H1 (cell line): ENCODE measurements around the gene RERGL.

Experiments
- CEBPB ChIP-seq: IDR thresholded peaks from 2 replicates; pipeline ENCODE4 v1.6.1; 2012; ENCODE audit warnings: low read depth, low read length
- CHD2 ChIP-seq: IDR thresholded peaks from 2 replicates; pipeline ENCODE4 v1.6.1; 2012; ENCODE audit warnings: low read length, improper control_type of control experiment
- EP300 ChIP-seq, 2 experiments: IDR thresholded peaks; 1 replicate in 1 of 2; 2 replicates in 1 of 2; pipeline ENCODE4 v1.6.1; 2011 to 2012; ENCODE audit warnings: low read depth in 2 of 2, low read length in 2 of 2, mild to moderate bottlenecking in 2 of 2, borderline replicate concordance in 1 of 2, inconsistent platforms in 1 of 2, moderate library complexity in 1 of 2
- POLR2AphosphoS5 ChIP-seq: IDR thresholded peaks from 2 replicates; pipeline ENCODE4 v1.6.1; 2011; ENCODE audit warnings: low read depth, low read length
- RNF2 ChIP-seq: fragments of 200-900, 300-1000 bp; sonication (generic); IDR thresholded peaks from 2 replicates; pipeline ENCODE4 v1.7.1; 2016; ENCODE audit warnings: borderline replicate concordance, low read depth, mild to moderate bottlenecking, antibody characterized with exemption, low read length; ENCODE audit not compliant: poor library complexity, severe bottlenecking; ENCODE audit errors: missing control alignments
- TF ChIP-seq, protein P1 (sequence below), 3 experiments: IDR thresholded peaks; 1 replicate in 2 of 3; 2 replicates in 1 of 3; pipeline versions ENCODE4 v1.5.1 to v1.6.1; 2011; ENCODE audit warnings: low read length in 3 of 3, mild to moderate bottlenecking in 3 of 3, inconsistent platforms in 2 of 3, low read depth in 1 of 3, moderate library complexity in 1 of 3; ENCODE audit not compliant: insufficient read depth in 1 of 3; ENCODE audit errors: control extremely low read depth in 1 of 3

- no peak for TF ChIP-seq CHD2
- TF ChIP-seq RNF2: no peak
- no peak for TF ChIP-seq EP300 (IDR thresholded peaks at IDR 0.05; ENCODE audit: borderline replicate concordance in 1 of 2, low read depth in 2 of 2, low read length in 2 of 2)
- TF ChIP-seq, protein P1, sequence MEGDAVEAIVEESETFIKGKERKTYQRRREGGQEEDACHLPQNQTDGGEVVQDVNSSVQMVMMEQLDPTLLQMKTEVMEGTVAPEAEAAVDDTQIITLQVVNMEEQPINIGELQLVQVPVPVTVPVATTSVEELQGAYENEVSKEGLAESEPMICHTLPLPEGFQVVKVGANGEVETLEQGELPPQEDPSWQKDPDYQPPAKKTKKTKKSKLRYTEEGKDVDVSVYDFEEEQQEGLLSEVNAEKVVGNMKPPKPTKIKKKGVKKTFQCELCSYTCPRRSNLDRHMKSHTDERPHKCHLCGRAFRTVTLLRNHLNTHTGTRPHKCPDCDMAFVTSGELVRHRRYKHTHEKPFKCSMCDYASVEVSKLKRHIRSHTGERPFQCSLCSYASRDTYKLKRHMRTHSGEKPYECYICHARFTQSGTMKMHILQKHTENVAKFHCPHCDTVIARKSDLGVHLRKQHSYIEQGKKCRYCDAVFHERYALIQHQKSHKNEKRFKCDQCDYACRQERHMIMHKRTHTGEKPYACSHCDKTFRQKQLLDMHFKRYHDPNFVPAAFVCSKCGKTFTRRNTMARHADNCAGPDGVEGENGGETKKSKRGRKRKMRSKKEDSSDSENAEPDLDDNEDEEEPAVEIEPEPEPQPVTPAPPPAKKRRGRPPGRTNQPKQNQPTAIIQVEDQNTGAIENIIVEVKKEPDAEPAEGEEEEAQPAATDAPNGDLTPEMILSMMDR (IDR thresholded peaks at IDR 0.05; ENCODE audit: control extremely low read depth in 1 of 3, insufficient read depth in 1 of 3, low read depth in 1 of 3, low read length in 3 of 3): no peak
- no peak for TF ChIP-seq POLR2AphosphoS5
- no peak for TF ChIP-seq CEBPB
Observed at GRCh38 chr12:18135086-18135485, 45.1 kb upstream of the RERGL start.
